ENCODE data around the gene STAG1.
"Not testable (repeated sequence)": the region's sequence is repeated elsewhere in the genome, so short reads cannot be mapped to it uniquely, and the experiment has no call there.

The STAG1 gene

DNA sequence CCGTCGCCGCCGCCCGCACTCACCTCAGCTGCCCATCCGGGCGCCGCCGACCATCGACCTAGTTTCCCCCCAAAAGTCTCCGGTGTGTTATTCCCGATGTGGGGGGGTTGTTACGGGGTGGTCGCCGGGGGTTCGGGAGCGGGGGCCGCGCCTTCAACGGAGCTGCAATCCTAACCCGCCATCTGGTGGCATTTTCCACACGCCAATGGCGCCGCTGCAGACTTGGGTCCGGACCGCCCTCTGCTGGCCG, at the start of gene STAG1:
Gene STAG1 (minus strand): TSS at position 207 of the 250 bp plus-strand sequence. CDS start 121,480 bp downstream, outside the sequence.
- H3K36me3 ChIP-seq (ENCODE audit: control insufficient read depth, insufficient read depth, low read length): no peaks in the 10 kb centered on the region
- H3K27me3 ChIP-seq (ENCODE audit: control insufficient read depth, insufficient read depth, low read length): no peaks in the 10 kb centered on the region
- no peak within 1 kb of the TSS for H3K27ac ChIP-seq (ENCODE audit: low read length)
- no peaks in the 10 kb centered on the region for H3K9me3 ChIP-seq (ENCODE audit: control insufficient read depth, insufficient read depth, low read length)
- no CpG with 5 or more reads among the region's 27 CpGs for WGBS (ENCODE audit: insufficient coverage, insufficient read length)
- DNase-seq (ENCODE audit: low read depth, low spot score): no peak
- H3K4me1 ChIP-seq (ENCODE audit: control insufficient read depth, insufficient read depth, low read length): no peaks in the 10 kb centered on the region
- peak within 1 kb of the TSS; percentile 72; the same call in 1 of the 2 replicates for H3K4me3 ChIP-seq (ENCODE audit: low read length)

DNA sequence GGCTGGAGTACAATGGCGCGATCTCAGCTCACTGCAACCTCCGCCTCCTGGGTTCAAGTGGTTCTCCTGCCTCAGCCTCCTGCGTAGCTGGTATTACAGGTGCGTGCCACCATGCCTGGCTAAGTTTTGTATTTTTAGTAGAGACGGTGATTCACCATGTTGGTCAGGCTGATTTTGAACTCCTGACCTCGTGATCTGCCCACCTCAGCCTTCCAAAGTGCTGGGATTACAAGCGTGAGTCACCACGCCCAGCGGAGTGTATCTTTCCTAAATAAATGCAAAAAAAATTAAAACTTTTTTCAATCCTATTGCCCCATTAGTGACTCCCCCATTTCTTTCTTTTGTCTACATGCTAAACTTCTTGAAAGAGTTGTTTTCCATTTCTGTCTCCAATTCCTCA, 49.0 kb upstream of the STAG1 start:
- H3K36me3 ChIP-seq (ENCODE audit: control insufficient read depth, insufficient read depth, low read length); H3K27me3 ChIP-seq (ENCODE audit: control insufficient read depth, insufficient read depth, low read length); H3K4me1 ChIP-seq (ENCODE audit: control insufficient read depth, insufficient read depth, low read length); DNase-seq (ENCODE audit: low read depth, low spot score); H3K9me3 ChIP-seq (ENCODE audit: control insufficient read depth, insufficient read depth, low read length); H3K27ac ChIP-seq (ENCODE audit: low read length); H3K4me3 ChIP-seq (ENCODE audit: low read length): not testable (repeated sequence)
- no CpG with 5 or more reads among the region's 10 CpGs for whole genome bisulfite sequencing (ENCODE audit: insufficient coverage, insufficient read length)

GRCh38 chr3:136792556-136793330, 40.6 kb upstream of the STAG1 start:
- Histone ChIP-seq H3K4me1 (ENCODE audit: control insufficient read depth, insufficient read depth, low read length) (no peaks in the 10 kb centered on the region), H3K9me3 (ENCODE audit: control insufficient read depth, insufficient read depth, low read length) (no peaks in the 10 kb centered on the region), H3K36me3 (ENCODE audit: control insufficient read depth, insufficient read depth, low read length) (no peaks in the 10 kb centered on the region), H3K4me3 (ENCODE audit: low read length) (no peak overlapping the region), H3K27ac (ENCODE audit: low read length) (no peak overlapping the region), H3K27me3 (ENCODE audit: control insufficient read depth, insufficient read depth, low read length) (no peaks in the 10 kb centered on the region)
- DNase-seq (ENCODE audit: low read depth, low spot score): no peak
- no CpG with 5 or more reads among the region's 4 CpGs for WGBS (ENCODE audit: insufficient coverage, insufficient read length)

DNA sequence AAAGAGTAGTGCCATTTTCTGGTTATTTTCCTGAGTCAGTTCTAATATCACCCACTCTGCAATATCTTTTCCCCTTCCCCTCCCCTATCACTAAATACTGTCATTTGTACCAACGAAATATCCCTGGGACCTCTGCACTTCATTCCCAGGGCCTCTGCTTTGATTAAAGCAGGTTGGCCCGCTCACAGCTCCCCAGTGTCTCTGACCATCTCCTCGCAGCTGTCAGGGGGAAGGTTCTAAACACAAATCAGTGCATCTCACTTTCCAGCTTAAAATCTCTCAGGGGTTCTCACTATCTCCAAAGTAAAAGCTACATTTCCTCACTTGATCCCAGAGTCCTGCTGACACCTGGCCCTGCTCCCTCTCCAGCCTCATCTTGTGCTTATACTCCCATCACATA, 38.6 kb upstream of the STAG1 start:
- Histone ChIP-seq H3K4me3 (ENCODE audit: low read length) (no peak overlapping the region), H3K9me3 (ENCODE audit: control insufficient read depth, insufficient read depth, low read length) (no peaks in the 10 kb centered on the region), H3K27me3 (ENCODE audit: control insufficient read depth, insufficient read depth, low read length) (no peaks in the 10 kb centered on the region), H3K36me3 (ENCODE audit: control insufficient read depth, insufficient read depth, low read length) (no peaks in the 10 kb centered on the region), H3K4me1 (ENCODE audit: control insufficient read depth, insufficient read depth, low read length) (no peaks in the 10 kb centered on the region), H3K27ac (ENCODE audit: low read length) (no peak overlapping the region)
- WGBS (ENCODE audit: insufficient coverage, insufficient read length): no CpG with 5 or more reads among the region's 3 CpGs
- DNase-seq (ENCODE audit: low read depth, low spot score): no peak

- no peak overlapping the region for H3K27ac ChIP-seq (ENCODE audit: low read length)
- no peak for DNase-seq (ENCODE audit: low read depth, low spot score)
Observed at GRCh38 chr3:136789976-136790375, 37.8 kb upstream of the STAG1 start.

DNA sequence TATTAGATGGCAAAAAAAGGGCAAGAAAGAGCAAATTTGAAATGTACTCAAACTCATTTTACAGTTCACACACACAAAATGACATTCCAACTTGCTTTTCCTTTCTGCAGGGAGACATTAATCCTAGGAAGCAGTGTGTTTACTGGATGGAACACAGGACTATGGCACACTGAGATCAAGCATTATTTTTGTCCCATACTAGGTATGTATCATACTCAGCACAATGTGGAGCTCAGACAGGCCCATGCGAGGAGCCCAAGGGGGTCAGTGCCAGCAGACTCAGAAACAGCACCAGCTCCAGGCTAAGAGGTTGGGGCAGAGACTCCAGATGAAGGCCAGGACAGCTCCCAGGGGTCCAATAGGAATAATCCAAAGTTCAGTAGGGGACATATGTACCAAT, 36.0 kb upstream of the STAG1 start:
- Histone ChIP-seq H3K27ac (ENCODE audit: low read length) (no peak overlapping the region), H3K9me3 (ENCODE audit: control insufficient read depth, insufficient read depth, low read length) (no peaks in the 10 kb centered on the region; the same call in 1 of the 2 replicates), H3K4me3 (ENCODE audit: low read length) (no peak overlapping the region), H3K4me1 (ENCODE audit: control insufficient read depth, insufficient read depth, low read length) (no peaks in the 10 kb centered on the region), H3K36me3 (ENCODE audit: control insufficient read depth, insufficient read depth, low read length) (no peaks in the 10 kb centered on the region), H3K27me3 (ENCODE audit: control insufficient read depth, insufficient read depth, low read length) (no peaks in the 10 kb centered on the region)
- WGBS (ENCODE audit: insufficient coverage, insufficient read length): no CpG with 5 or more reads among the region's 1 CpG
- DNase-seq (ENCODE audit: low read depth, low spot score): no peak

More at GRCh38 chr3:136789976-136790375, 37.8 kb upstream of the STAG1 start:
- Histone ChIP-seq H3K36me3 (ENCODE audit: control insufficient read depth, insufficient read depth, low read length) (no peaks in the 10 kb centered on the region), H3K4me3 (ENCODE audit: low read length) (no peak overlapping the region), H3K4me1 (ENCODE audit: control insufficient read depth, insufficient read depth, low read length) (no peaks in the 10 kb centered on the region), H3K9me3 (ENCODE audit: control insufficient read depth, insufficient read depth, low read length) (no peaks in the 10 kb centered on the region; the same call in 1 of the 2 replicates), H3K27me3 (ENCODE audit: control insufficient read depth, insufficient read depth, low read length) (no peaks in the 10 kb centered on the region)
- WGBS (ENCODE audit: insufficient coverage, insufficient read length): no CpG with 5 or more reads among the region's 1 CpG

DNA sequence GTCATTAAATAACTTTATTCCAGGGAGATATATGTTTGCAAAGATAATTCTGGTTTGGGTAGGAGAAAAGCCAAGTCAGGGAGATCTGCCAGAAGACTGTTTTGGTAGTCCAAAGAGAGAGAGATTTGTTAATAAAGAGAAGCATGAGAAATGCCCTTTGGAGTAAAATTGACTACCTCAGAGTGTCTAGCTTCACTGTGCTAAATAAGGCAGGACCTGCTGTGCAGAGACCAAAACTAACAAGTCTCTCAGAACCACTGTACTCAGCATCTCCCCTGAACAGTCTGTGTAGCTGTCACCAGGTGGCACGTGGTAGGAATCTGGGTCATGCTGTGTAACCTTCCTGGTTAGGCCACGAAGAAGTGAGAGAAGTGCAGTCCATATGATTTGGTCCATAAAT, 35.2 kb upstream of the STAG1 start:
- no peaks in the 10 kb centered on the region for H3K4me1 ChIP-seq (ENCODE audit: control insufficient read depth, insufficient read depth, low read length)
- H3K27ac ChIP-seq (ENCODE audit: low read length): no peak overlapping the region
- H3K9me3 ChIP-seq (ENCODE audit: control insufficient read depth, insufficient read depth, low read length): no peaks in the 10 kb centered on the region; the same call in 1 of the 2 replicates
- H3K36me3 ChIP-seq (ENCODE audit: control insufficient read depth, insufficient read depth, low read length): no peaks in the 10 kb centered on the region
- no peak overlapping the region for H3K4me3 ChIP-seq (ENCODE audit: low read length)
- WGBS (ENCODE audit: insufficient coverage, insufficient read length): no CpG with 5 or more reads among the region's 2 CpGs
- DNase-seq (ENCODE audit: low read depth, low spot score): no peak
- no peaks in the 10 kb centered on the region for H3K27me3 ChIP-seq (ENCODE audit: control insufficient read depth, insufficient read depth, low read length)

GRCh38 chr3:136783708-136784191, 31.6 kb upstream of the STAG1 start:
- no CpG with 5 or more reads among the region's 5 CpGs for WGBS (ENCODE audit: insufficient coverage, insufficient read length)
- Histone ChIP-seq H3K27me3 (ENCODE audit: control insufficient read depth, insufficient read depth, low read length) (no peaks in the 10 kb centered on the region), H3K4me3 (ENCODE audit: low read length) (no peak overlapping the region), H3K4me1 (ENCODE audit: control insufficient read depth, insufficient read depth, low read length) (no peaks in the 10 kb centered on the region), H3K36me3 (ENCODE audit: control insufficient read depth, insufficient read depth, low read length) (no peaks in the 10 kb centered on the region), H3K27ac (ENCODE audit: low read length) (no peak overlapping the region), H3K9me3 (ENCODE audit: control insufficient read depth, insufficient read depth, low read length) (no peaks in the 10 kb centered on the region; the same call in 1 of the 2 replicates)
- no peak for DNase-seq (ENCODE audit: low read depth, low spot score)

DNA sequence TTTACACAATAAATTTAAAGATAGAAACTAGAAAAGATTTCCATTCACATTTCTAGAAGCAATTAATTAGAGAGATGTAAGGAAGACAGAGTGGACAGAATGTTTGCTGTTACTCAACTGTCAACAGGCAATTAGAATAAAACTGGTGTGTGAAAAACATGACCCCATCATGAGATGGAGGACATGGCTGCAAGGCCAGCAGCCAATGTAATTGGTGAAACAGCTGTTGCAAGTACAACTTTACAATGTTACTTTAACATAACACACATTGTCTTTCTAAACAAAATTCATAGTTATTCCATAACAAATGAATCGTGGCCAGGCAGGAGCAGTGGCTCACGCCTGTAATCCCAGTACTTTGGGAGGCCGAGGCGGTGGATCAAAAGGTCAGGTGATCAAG, 28.6 kb upstream of the STAG1 start:
- no peak overlapping the region for H3K27ac ChIP-seq (ENCODE audit: low read length)
- no peaks in the 10 kb centered on the region for H3K4me1 ChIP-seq (ENCODE audit: control insufficient read depth, insufficient read depth, low read length)
- no peak for DNase-seq (ENCODE audit: low read depth, low spot score)
- no peaks in the 10 kb centered on the region for H3K36me3 ChIP-seq (ENCODE audit: control insufficient read depth, insufficient read depth, low read length)
- H3K9me3 ChIP-seq (ENCODE audit: control insufficient read depth, insufficient read depth, low read length): no peaks in the 10 kb centered on the region; the same call in 1 of the 2 replicates
- H3K27me3 ChIP-seq (ENCODE audit: control insufficient read depth, insufficient read depth, low read length): no peaks in the 10 kb centered on the region
- no CpG with 5 or more reads among the region's 4 CpGs for WGBS (ENCODE audit: insufficient coverage, insufficient read length)
- no peak overlapping the region for H3K4me3 ChIP-seq (ENCODE audit: low read length)

DNA sequence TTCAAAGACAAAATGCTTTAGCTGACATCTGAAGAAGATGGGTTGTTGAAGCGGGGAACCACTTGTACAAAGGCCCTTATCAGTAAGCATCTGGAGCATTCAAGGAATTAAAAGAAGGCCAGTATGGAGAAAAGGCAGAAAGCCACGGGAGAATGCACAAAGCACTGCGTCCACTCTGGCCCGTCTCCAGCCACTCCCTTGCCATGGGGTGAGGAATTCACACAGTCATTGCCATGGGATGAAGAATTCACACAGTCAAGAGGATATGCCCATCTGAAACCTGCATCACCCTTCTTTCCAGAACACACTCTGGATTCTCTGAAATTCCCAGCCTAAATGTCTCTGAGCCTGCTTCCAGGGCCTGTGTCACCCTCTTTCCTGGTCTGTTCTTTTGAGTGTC, 26.7 kb upstream of the STAG1 start:
- DNase-seq (ENCODE audit: low read depth, low spot score): no peak
- WGBS (ENCODE audit: insufficient coverage, insufficient read length): no CpG with 5 or more reads among the region's 4 CpGs
- Histone ChIP-seq H3K27me3 (ENCODE audit: control insufficient read depth, insufficient read depth, low read length) (no peaks in the 10 kb centered on the region), H3K4me1 (ENCODE audit: control insufficient read depth, insufficient read depth, low read length) (no peaks in the 10 kb centered on the region), H3K27ac (ENCODE audit: low read length) (no peak overlapping the region), H3K36me3 (ENCODE audit: control insufficient read depth, insufficient read depth, low read length) (no peaks in the 10 kb centered on the region), H3K9me3 (ENCODE audit: control insufficient read depth, insufficient read depth, low read length) (no peaks in the 10 kb centered on the region), H3K4me3 (ENCODE audit: low read length) (no peak overlapping the region)

- H3K4me1 ChIP-seq (ENCODE audit: control insufficient read depth, insufficient read depth, low read length): no peaks in the 10 kb centered on the region
- no peaks in the 10 kb centered on the region for H3K36me3 ChIP-seq (ENCODE audit: control insufficient read depth, insufficient read depth, low read length)
- DNase-seq (ENCODE audit: low read depth, low spot score): no peak
- no peak overlapping the region for H3K4me3 ChIP-seq (ENCODE audit: low read length)
- H3K9me3 ChIP-seq (ENCODE audit: control insufficient read depth, insufficient read depth, low read length): no peaks in the 10 kb centered on the region
- WGBS (ENCODE audit: insufficient coverage, insufficient read length): no CpG with 5 or more reads among the region's 1 CpG
- no peak overlapping the region for H3K27ac ChIP-seq (ENCODE audit: low read length)
- no peaks in the 10 kb centered on the region for H3K27me3 ChIP-seq (ENCODE audit: control insufficient read depth, insufficient read depth, low read length)
Observed at GRCh38 chr3:136772709-136773108, 20.5 kb upstream of the STAG1 start.

Measured in iPS DF 6.9 (cell line).